NCI-H2029 (cell line): ENCODE measurements around the gene FEM1C.

Experiments used
- DNase-seq: peaks from one replicate; lab custom pipeline; 2025; lab: John Stamatoyannopoulos, UW

FEM1C gene

GRCh38 chr5:115557667-115558387 lies 13.3 kb upstream of the FEM1C start:
- no peak for DNase-seq

- DNase-seq, result peak; percentile 28
Measured at GRCh38 chr5:115556276-115556675, 11.7 kb upstream of the FEM1C start.

GRCh38 chr5:115555084-115555633 lies 10.6 kb upstream of the FEM1C start:
- no peak for DNase-seq

- DNase-seq, result no peak
Measured at GRCh38 chr5:115553082-115553481, 8.5 kb upstream of the FEM1C start.

GRCh38 chr5:115551415-115551814 lies 6.8 kb upstream of the FEM1C start:
- DNase-seq, result no peak

GRCh38 chr5:115549154-115549553 lies 4.6 kb upstream of the FEM1C start:
- DNase-seq, result no peak

GRCh38 chr5:115548683-115549082 lies 4.1 kb upstream of the FEM1C start:
- DNase-seq, result no peak

GRCh38 chr5:115545351-115545882 lies 842 bp upstream of the FEM1C start:
- no peak for DNase-seq

- DNase-seq, result no peak
Measured at GRCh38 chr5:115544043-115544435, 536 bp downstream of the FEM1C start.

- peak; percentile 49 for DNase-seq
Measured at GRCh38 chr5:115543365-115544042, 1.1 kb downstream of the FEM1C start.

- DNase-seq, result no peak
Measured at GRCh38 chr5:115542651-115543364, 1.8 kb downstream of the FEM1C start.

GRCh38 chr5:115542086-115542485 lies 2.5 kb downstream of the FEM1C start:
- no peak for DNase-seq

- DNase-seq, result no peak
Measured at GRCh38 chr5:115541611-115542010, 3.0 kb downstream of the FEM1C start.

GRCh38 chr5:115535479-115536035 lies 9.0 kb downstream of the FEM1C start:
- DNase-seq, result no peak

GRCh38 chr5:115532517-115532916 lies 12.1 kb downstream of the FEM1C start:
- DNase-seq, result no peak

GRCh38 chr5:115531787-115532367 lies 12.7 kb downstream of the FEM1C start:
- DNase-seq, result no peak

GRCh38 chr5:115531380-115531779 lies 13.2 kb downstream of the FEM1C start:
- no peak for DNase-seq

- no peak for DNase-seq
Measured at GRCh38 chr5:115530426-115530825, 14.1 kb downstream of the FEM1C start.

- no peak for DNase-seq
Measured at GRCh38 chr5:115526604-115527003, 18.0 kb downstream of the FEM1C start.

GRCh38 chr5:115524199-115524847 lies 20.3 kb downstream of the FEM1C start:
- no peak for DNase-seq

- DNase-seq, result no peak
Measured at GRCh38 chr5:115522832-115523403, 21.7 kb downstream of the FEM1C start.
